CD1c-positive myeloid dendritic cell (primary cell): ENCODE data around the gene RTN1.

Source experiments
- DNase-seq: peaks from one replicate; pipeline ENCODE4 v3.0.0-alpha.2; 2016; ENCODE audit errors: extremely low spot score

The RTN1 gene

DNA sequence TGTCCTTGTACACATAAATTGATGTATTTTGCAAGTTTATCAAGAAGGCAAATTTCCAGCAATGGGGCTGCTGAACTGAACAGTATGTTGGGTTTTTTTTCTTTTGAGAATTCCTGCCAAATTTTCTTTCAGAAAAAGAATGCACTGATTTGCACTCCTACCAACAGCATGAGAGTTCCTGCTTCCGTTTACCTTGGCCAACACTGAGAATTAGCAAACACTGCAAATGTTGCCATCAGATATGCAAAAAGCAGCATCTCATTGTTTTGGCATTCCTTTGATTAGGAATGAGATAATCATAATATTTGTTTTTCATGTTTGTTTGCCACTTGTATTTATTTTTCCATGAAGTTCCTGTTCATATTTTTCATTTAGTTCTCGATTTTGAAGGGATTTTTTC is 82.4 kb downstream of the RTN1 start:
- no peak for DNase-seq

DNA sequence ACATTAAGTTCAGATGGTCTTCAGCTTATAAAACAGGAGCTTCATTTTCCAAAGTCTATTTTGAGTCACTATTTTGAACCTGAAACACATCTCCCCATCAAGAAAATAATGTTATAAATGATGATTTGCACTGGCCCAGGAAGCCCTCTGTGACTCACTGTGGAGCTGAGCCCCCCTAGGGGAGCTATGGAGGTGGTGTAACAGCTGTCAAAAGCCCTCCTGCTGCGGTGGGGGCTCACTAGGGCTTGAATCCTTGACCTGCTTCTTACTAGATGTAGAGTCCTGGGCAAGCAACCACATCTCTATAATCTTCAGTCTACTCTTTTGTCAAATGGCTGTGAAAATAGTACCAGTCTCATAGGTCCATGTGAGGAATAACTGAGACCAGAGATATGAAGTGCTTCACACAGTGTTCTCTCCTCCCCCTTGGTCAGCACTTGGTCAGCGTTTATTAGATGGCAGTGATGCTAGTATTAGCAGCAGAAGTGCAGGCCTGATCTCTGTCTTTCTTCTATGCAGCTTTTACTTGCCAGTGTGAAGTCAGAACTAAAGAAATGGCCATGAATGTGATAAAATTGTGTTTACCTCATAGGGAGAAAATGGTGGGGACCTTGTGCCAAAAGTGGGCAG is 83.4 kb downstream of the RTN1 start:
- no peak for DNase-seq

DNA sequence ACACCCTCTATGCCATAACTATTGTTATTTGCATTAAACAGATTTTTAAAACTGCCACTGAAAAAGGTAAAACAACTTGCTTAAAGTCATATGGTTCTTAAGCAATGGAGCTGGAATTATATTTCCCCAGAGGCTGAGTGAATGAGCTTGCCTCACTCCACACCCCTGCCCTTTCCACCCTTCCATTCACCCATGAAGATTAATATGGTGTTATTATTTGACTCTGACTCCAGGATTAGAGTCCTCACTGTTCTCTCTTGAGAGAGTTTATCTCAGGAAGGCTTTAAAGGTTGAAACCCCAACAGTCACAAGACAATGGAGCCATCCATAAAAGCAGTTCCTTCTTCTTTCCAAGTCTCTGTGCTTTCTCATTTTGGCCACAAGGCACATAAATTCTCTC is 84.9 kb downstream of the RTN1 start:
- DNase-seq, result no peak

DNA sequence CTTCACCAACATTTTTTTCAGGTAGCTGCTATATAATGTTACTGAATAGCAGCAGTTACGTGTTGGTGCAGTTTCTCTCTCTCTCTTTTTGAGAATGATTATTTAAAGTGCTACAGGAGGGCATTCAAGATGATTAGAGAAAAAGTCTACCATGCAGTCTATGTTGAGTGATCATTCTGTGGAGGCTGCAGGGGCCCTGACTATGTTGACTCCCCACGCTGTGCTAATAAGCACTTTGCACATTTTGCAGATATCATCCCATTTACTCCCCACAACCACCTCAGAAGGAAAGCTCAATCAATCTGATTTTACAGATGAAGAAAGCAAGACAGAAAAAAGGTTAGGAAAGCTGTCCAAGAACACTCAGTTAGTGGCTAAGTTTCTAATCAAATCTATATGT is 87.8 kb downstream of the RTN1 start:
- no peak for DNase-seq

DNA sequence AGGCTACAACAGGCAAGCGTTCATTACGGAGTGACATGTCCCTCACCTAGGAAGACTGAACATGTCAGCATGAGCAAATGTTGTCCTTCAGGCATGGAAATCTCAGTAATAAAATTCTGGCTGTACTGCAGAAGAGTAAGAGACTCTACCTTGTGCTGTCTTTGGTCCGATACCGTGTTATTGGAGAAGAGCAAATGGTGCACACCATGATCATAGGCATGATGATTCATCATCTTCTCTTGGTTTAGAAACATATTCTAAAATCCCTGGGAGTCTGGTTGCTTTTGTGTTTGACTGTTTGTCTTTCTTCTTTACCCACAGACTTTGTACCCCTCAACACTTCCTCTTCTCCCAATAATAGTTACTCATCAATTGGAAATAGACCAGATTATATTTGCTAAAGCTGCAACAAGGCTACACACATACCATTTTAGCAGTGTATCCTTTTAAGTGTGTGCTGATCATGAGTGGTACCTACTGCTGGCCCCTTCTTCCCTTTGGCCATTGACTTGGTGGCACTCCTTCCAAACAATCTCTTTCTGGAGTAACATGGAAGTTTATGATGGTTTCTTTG is 93.5 kb downstream of the RTN1 start:
- DNase-seq, result no peak

DNA sequence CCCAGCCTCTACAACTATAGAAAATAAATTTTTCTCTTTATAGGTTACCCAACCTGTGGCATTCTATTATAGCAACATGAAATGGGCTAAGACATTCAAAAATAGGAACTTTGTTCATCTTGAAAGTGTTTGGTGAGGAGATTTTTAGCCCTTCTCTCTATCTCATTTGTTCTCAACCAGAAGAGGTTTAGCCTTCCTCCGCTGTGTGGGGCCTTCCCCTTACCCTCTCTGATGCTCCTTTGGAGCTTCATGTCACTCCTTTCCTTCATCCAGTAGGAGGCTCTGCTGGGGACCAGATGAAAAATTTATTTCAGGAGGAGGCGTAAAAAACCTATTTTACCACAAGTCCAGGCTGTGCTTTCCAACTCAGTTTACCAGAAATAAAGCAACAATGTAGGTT is 94.1 kb downstream of the RTN1 start:
- no peak for DNase-seq

DNA sequence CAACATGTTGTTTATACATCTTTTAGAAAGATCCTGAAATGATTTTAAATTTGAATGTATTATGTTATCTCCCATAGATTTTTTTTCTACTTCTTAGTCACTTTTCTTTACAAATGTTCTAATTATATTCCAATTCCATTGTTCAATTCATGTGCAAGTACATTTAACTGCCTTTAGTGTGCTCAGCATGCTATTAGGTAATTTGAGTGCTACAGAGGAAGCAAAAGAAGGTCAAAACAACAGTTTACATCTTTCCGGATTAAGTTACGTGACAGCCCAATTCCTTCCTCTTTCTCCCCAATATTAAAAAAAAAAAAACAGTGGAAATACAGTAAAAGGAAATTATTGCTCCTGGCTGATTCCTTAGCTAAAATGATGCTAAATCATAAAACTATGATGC is 98.3 kb downstream of the RTN1 start:
- DNase-seq, result peak; percentile 13

DNA sequence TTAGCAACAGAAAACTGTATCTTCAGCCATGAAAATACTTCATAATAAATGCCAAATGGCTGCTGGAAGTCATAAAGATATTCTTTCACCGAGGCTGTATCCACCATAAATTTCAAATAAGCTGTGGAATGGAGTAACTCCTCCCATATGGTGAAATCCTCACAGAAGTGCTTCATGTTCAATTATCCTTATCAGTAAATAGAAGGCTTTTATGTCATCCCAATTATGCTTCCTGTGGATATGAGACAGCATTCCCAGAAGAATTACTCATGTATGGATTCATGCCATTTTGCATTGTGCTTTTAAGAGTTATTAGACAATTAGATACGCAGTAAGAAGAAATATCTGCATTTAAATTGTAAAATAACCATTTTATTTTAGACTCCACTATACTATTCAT is 99.0 kb downstream of the RTN1 start:
- DNase-seq, result no peak

DNA sequence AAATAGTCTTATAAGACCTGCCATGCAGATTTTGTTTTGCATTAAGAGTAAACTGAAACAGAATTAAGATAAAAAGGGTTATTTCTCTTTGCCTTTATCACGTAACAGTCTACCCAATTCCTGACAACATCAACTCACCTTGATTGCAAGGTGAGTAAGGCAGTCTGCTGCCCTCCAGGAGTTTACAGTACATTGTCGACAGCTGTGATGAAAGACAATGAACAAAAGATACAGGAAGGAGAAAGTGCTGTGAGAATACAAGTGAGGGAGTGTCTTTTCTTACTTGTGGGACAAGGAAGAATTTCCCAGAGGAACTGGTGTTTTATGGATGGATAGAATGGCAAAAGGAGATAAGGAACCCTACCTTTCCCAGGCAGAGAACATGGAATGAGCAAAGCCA is 101.0 kb downstream of the RTN1 start:
- no peak for DNase-seq

DNA sequence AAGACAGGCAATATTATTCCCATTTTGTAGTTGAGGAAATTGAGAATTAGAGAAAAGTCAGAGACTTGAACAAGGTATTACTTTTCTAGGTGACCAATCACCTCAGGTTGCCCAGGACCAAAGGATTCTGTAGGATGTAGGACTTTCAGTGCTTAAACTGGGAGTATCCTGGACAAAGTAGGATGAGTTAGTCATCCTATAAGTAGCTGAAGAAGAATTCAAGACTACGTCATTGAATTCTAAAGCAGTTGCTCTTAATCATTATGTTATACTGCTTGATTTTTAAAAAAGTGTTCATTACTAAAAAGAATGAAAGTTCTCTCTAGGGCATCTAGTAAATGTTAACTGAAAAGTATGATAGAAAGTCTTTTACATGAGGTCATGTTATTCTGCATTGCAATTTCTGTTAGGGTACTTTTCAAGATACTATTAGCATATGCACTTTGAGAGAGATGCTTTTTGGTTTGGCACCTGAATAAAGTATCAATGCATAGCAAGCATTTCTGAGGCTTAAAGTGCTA is 101.7 kb downstream of the RTN1 start:
- no peak for DNase-seq

DNA sequence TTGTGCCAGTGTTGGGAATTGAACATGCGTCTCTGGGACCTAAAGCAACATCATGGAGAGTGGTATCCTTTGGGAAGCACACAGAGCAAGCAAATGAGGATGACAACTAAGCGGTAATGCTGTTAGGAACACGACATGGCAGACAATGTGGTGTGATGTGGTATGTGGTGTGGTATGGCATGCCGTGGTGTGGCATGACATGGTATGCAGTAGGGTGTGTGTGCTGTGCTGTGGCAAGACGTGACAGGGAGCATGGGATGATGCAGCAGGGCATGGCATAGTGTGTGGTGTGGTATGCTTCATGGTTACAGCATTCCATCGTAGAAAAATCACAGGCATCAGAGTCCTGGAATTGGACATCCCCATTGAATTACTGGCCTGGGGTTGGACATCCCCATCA is 108.7 kb downstream of the RTN1 start:
- no peak for DNase-seq

DNA sequence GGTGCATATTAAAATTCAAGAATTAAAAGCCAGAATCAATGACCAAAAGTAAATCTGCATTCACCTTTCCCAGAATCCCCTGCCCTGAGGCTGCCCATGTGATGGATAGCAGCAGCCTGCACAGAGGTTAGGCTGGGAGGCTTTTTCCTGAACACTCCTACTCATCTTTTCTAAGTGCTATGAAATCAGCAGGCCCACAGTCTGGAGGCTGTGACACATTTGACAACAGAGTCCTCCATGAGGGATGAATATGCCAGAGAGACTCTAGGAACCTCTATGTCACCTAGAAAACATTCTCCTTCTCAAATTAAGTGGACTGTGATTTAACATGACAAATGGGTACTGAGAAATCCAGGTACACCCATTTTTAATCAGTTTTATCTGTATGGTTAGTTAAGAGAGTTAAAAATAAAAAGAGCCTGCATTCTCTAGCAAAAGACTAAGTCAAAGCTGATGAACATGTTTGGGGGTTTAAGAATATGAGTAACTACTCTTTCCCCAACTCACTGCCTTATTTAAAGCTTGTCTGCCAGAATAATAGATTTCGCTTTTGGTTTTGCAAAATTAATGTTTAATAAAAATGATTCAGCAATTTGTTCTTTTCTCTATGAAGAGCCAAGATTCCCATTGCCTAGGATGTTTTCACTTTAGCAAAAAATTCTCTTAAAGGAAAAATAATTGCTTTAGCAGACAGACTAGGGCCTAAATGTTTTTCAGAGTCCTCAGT is 115.0 kb downstream of the RTN1 start:
- no peak for DNase-seq

DNA sequence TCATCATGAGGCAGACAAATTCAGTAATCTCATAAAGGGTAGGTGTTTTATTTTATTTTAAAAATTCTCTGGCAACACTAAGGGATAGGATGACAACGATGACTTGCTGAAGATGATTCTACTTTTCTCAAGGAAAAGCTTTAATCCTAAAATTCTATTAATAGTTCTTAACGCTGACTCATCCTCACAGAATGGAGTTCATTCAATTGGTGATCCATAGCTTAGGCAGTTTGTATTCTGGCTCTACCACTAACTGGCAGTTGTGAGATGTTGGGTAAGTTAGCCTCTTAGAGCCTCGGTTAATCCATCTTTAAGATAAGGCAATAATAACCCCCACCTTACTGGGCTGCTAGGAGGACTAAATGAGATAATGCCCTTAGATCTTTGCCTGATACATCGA is 116.3 kb downstream of the RTN1 start:
- DNase-seq, result no peak

DNA sequence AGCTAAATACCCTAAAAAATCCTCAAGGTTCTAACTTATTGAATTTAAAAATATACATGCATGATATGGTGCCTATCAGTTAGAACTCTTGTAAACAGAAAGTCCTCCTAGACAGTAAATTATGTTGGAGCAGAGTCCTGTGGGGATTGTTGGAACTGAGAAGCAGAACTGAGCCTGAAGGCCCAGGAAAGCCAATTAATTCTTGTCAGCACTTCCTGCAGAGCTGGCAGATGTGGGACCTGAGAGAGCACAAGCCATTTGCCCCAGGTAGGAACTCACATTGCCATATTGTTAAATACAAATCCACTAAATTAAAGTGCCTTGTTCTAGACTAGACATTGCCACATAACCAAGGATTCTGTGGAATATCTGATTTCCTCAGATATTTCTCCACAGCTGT is 117.1 kb downstream of the RTN1 start:
- no peak for DNase-seq

DNA sequence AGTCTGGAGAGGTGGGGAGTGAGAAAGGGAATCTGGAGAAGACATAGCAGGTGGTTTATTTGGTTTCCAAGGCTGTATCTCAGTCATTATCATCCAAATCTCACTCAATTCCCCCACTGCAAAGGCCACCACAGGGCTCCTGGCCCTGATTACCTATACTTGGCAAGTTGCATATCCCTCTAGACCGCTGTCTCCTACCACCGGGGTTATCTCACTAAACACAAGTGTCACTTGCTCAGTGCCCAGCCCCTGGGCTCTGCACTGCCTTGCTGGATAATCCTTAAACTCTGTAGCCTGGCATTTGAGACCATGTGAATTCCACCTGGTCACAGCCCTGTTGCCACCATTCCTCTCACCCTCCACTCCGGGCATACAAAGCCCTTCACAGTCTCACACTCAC is 119.0 kb downstream of the RTN1 start:
- no peak for DNase-seq

DNA sequence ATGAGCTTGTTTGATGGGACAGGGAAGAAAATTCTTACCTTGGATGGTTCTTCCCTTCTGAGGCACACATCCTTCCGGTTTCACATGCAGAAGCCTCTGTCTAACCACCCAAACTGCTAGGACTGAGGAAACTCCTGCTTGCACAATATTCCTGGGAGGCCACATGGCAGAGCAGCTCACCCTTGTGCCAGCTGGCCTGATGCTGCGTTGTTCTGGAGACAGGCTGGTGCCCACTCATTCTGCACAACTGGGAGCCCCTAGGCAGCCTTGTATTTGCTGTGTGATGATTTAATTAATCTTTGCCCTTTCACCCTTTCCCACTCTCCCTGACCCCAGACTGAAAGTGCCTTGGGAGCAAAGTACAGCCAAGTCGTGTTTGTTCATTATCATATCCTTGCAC is 130.8 kb downstream of the RTN1 start:
- DNase-seq, result peak; percentile 21

DNA sequence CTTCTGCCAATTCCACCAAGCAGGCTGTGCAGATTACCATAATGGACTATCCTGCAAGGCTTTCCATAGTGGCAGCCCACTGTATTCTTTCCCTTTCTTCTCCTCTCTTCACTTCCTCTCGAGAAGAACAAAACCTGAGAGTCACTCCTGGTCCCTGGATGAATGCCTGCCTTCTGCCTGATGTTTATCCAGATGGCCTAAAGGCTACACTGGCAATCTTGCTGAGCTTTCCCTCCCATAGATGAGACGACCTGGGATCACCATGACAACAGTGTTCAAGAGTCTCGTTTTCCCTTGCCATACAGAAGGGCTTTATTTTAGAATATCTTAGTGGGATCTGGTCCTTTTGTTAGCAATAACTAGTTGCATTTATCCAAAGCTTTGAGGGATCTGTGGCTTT is 142.3 kb downstream of the RTN1 start:
- DNase-seq, result no peak

DNA sequence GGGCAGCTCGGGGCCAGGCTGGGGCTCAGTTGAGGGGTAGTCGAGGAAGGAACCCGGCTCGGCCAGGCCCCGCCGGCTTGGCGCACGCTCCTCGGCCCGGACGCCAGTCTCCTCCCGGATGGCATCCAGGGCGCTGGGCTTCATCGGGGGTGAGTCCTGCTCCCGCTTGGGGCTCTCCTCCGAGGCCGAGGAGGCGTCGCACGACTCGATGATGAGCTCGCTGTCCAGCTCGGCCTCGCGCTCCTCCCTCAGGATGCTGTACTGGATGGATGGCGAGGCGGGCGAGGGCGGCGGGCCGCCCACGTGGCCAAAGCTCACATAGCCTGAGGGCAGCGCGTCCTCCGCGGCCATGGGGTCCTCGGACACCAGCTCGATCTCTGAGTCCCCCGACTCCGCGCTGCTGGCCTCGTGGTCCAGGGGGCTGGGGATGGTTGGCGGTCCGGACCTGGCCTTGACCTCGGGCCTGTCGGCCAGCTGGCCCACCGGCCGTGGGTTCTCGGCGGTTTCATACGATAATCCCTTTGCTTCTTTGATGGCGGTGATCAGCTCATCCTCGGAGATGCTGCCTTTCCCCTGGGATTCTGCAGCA is 143.4 kb downstream of the RTN1 start:
- DNase-seq, result no peak

DNA sequence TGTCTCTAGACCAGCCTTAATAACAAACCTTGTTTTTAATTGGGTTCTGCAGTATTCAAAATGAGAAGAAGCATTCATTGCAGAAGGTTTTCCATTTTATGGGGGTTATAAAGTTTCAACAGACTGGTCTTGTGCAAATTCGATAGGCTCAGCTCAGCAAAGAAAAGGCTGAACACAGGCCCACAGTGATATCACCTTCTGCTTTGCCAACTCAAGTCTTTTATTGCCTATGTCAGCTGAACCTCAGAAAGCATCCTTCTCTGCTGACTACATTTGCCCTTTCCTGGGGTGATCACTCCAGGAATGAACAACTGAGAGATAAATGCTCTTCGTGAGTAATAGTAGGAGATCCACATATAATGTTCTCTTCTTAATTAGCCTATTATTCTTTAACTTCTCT is 159.5 kb downstream of the RTN1 start:
- DNase-seq, result no peak

DNA sequence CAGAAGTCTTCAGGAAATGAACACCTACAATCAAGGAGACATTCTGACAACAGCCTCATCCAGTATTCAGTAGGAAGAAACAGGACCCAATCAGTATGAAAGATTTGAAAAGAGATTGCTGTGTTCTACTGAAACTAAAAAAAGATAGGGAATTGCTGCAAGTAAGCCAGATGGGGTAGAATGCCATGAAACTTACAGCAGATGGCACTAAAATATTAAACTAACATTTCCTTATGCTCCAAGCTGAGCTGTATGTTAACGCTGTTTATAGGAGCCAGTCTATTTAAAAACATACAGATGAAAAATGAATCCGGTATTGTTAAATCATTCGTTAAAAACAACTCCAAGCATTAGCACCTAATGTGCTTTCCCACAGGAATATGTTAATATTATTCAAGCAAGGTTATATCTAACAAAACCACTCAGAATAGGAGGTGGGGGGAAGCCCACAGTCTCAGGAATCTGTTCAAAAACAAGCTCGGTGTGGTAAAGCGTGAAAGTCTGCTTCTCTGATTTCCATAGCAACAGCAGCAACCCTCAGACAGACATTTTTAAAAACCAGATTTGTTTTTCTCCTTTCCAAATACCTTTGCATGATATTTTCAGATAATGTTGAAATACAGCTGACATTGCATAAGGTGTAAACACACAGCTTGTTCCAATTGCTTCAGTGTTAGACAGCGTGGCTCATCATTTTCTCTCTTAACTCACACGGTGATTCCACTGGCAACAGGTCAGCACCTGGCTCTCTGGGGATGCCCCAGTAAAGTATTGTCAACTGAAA is 162.6 kb downstream of the RTN1 start:
- no peak for DNase-seq

DNA sequence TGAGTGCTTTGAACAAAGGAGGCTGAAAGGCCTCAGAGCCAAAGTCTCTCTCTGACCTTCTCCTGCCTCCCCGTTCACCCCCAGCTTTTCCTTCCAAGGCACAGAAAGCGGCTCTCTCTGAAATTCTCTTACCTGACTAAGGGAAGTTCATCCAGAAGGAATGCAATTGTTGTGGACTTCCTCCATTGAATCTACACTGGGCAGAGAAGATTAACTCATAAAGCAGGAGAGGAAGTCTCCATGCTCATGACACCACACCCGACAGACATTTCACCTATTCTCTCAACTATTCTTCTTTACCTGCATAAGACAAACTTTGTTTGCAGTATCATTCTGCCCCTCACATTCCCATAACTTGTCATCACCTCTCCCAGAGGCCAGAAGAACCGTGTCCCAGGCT is 164.7 kb downstream of the RTN1 start:
- DNase-seq, result no peak

DNA sequence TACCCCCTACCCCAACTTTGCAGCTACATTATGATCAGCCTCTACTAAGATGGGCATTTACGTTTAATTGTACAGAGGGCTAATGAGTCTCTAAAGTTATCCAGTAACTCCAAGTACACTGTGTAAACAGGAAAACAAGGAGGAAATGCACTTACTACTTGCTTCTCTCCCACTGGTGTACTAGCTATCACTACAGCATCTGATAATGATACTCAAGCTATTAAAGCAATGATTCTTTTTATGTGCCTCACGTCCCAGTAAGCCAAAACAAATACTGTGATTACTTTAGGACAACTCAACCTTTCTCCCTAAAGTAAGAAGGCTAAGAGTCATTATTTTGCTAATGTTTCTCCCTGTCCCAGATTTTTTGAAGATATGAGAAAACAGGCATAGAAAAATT is 165.3 kb downstream of the RTN1 start:
- no peak for DNase-seq
